K562 (cell line): ENCODE data around the gene MCCD1. TPM values are rescaled to one million over a fixed set of nuclear protein-coding genes. Genes with fewer than 3 reads are reported as not detected.

ENCODE experiments used
- BRF2 ChIP-seq: IDR thresholded peaks from 3 replicates; pipeline ENCODE4 v1.6.1; 2011; ENCODE audit warnings: borderline replicate concordance, mild to moderate bottlenecking; ENCODE audit not compliant: insufficient read length, insufficient read depth
- DLX4 ChIP-seq: fragments of 250-450 bp; sonication (Bioruptor Pico); IDR thresholded peaks from 2 replicates; pipeline ENCODE4 v1.6.1; 2021; ENCODE audit warnings: mild to moderate bottlenecking
- DPF2 ChIP-seq: fragments of 450-650 bp; IDR thresholded peaks from 2 replicates; pipeline ENCODE4 v1.6.1; 2016
- FIP1L1 ChIP-seq: fragments of 200-400 bp; formaldehyde crosslinking; IDR thresholded peaks from 2 replicates; pipeline ENCODE4 v1.6.1; 2018; ENCODE audit warnings: mild to moderate bottlenecking, low read depth, low read length; ENCODE audit not compliant: poor library complexity, severe bottlenecking
- KAT2B ChIP-seq: IDR thresholded peaks from one replicate; pipeline ENCODE4 v1.6.1; 2012; ENCODE audit warnings: low read depth, mild to moderate bottlenecking, control low read depth, inconsistent platforms, low read length, moderate library complexity
- KLF10 ChIP-seq: fragments of 250-450 bp; sonication (Bioruptor Pico); IDR thresholded peaks from 2 replicates; pipeline ENCODE4 v1.6.1; 2021; ENCODE audit warnings: matching md5 sums
- NCOA1 ChIP-seq: fragments of 450-650 bp; IDR thresholded peaks from 2 replicates; pipeline ENCODE4 v1.6.1; 2016; ENCODE audit warnings: low read depth
- POLR2A ChIP-seq: fragments of 450-650 bp; conservative IDR thresholded peaks from 2 replicates; pipeline ENCODE4 v1.6.1; 2016
- POLR2B ChIP-seq: fragments of 450-650 bp; IDR thresholded peaks from 2 replicates; pipeline ENCODE4 v1.6.1; 2018; ENCODE audit warnings: low read depth; ENCODE audit not compliant: partially characterized antibody
- RFX7 ChIP-seq: fragments of 250-450 bp; sonication (Bioruptor Pico); IDR thresholded peaks from 2 replicates; pipeline ENCODE4 v1.5.1; 2021; ENCODE audit warnings: mild to moderate bottlenecking
- ZBED1 ChIP-seq: IDR thresholded peaks from 2 replicates; pipeline ENCODE4 v1.6.1; 2014
- ZMIZ1 ChIP-seq, 2 experiments: fragments of 150-350 bp in 1 of 2; IDR thresholded peaks; 2 replicates each; pipeline ENCODE4 v1.6.1; 2012 to 2016; ENCODE audit warnings: low read depth in 2 of 2, low read length in 2 of 2, mild to moderate bottlenecking in 1 of 2, moderate library complexity in 1 of 2
- polyA plus RNA-seq, 8 experiments: library from polyadenylated mRNA; depleted of rRNA in 4 of 8; stranded (reverse) in 5 of 8; unstranded in 3 of 8; fragments of >200 nt; fragmentation: Nextera tagmentation in 2 of 8; fragmentation: Illumina TruSeq in 1 of 8; extraction: Ambion mirVana in 2 of 8; extraction: Trizol in 1 of 8; gene quantifications; 2 replicates each; pipeline versions ENCODE4 v1.2.1 to v1.2.3, GENCODE V29; 2011 to 2014; ENCODE audit warnings: inconsistent platforms in 1 of 8, missing spikeins in 1 of 8
- total RNA-seq, 7 experiments: library from RNA; depleted of rRNA in 6 of 7; stranded (reverse); fragments of >200 nt in 6 of 7; fragmentation: Illumina TruSeq in 2 of 7; extraction: Trizol in 2 of 7; gene quantifications; 2 replicates each; pipeline versions ENCODE4 v1.2.1 to v1.2.3, GENCODE V29; 2011 to 2021; ENCODE audit warnings: low replicate concordance in 1 of 7
- TF ChIP-seq, protein P1 (sequence below): fragments of 250-450 bp; sonication (Bioruptor Pico); IDR thresholded peaks from 2 replicates; pipeline ENCODE4 v1.5.0; 2021; ENCODE audit warnings: mild to moderate bottlenecking, moderate library complexity

MCCD1 gene
- total and polyA plus RNA-seq, 9 of the 15 experiments (the other 6 are each of a cell fraction or from before 2014, with no cell fraction given): not detected

- TF ChIP-seq KLF10 (CRISPR knock-in tag): no peak
- TF ChIP-seq BRF2: no peak
- no peak for TF ChIP-seq ZMIZ1 (IDR thresholded peaks at IDR 0.05; ENCODE audit: low read depth in 2 of 2, low read length in 2 of 2)
- TF ChIP-seq POLR2A: peak; percentile 53; the same call in 1 of the 2 replicates
- no peak for TF ChIP-seq DLX4 (CRISPR knock-in tag)
- no peak for TF ChIP-seq RFX7 (CRISPR knock-in tag)
- TF ChIP-seq NCOA1: no peak
- peak; percentile 48 for TF ChIP-seq POLR2B
- no peak for TF ChIP-seq ZBED1
- TF ChIP-seq FIP1L1: no peak
- TF ChIP-seq KAT2B: no peak
- TF ChIP-seq, protein P1, sequence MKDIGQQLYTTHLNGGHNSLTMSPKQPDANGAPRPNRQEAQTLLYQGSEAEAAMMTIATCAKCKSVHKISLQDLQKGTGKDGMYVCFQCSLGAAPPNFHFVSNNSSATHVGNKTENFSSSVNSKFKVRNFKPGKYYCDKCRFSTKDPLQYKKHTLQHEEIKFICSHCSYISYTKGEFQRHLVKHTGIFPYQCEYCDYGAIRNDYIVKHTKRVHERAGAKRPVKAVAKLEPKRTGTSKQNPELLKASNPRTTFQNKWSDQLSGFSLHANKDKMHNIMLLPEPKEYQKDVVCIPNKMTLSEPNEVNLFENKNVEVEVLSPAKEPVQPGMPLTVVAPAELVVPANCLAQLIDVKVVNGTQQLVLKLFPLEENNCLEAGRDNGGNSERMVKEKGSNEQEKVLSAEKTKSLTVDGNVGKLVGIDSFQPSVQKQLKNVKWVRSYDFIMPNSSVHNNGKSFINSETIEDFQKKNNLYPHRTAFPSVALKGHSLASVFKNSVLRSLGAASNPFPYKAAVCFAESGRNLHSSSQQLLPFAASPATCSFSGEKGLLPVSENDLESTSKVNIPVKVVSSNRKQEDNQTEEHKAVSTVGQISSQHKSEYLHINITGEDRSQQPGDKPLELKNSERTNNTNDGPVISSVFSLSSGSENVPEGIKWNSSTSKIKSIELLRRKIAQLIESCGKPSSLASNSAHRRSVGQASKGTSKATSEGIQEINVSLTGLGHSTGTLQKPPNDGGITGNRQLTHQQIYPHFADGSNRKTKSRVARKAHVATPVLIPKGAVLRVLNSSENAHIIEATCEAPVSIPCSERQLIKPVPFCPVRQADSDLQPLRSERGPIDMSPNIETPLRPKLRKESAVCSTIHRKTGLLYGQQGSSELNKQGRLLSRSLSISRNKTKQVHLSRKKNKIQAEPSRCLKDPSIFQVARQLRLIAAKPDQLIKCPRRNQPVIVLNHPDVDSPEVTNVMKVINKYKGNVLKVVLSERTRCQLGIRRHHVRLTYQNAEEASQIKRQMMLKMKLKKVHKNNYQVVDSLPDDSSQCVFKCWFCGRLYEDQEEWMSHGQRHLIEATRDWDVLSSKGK (CRISPR knock-in tag): no peak
- no peak for TF ChIP-seq DPF2
These were observed 7.0 kb downstream of the MCCD1 start (continued) for GRCh38 chr6:31535538-31536324.
